Cerebellar nuclear complex (tissue), 1 donor: Measurements from ENCODE around the gene MCC.

Experiments
- DNase-seq, 2 experiments: peaks; one replicate each; lab custom pipeline; 2025; lab: John Stamatoyannopoulos, UW

MCC gene

GRCh38 chr5:112976432-112977309 lies 511.6 kb downstream of the MCC start, which contains the start of gene DCP2:
Gene DCP2 (plus strand): TSS chr5:112976798. CDS start chr5:112976934, 136 bp downstream.
- peak; percentile 54 to 97 for DNase-seq

GRCh38 chr5:112975721-112976431 lies 512.4 kb downstream of the MCC start:
- no peak for DNase-seq

- DNase-seq, result no peak
These were observed 513.4 kb downstream of the MCC start for GRCh38 chr5:112974901-112975300.

GRCh38 chr5:112973904-112974303 lies 514.3 kb downstream of the MCC start:
- no peak for DNase-seq

GRCh38 chr5:112973036-112973435 lies 515.2 kb downstream of the MCC start:
- no peak for DNase-seq
